GM20431 (cell line): ENCODE results near the gene SLC22A23.

Experiments
- in situ Hi-C: fragments of 300-500 bp; cut with MseI, MboI; formaldehyde crosslinking; loops from one replicate; pipeline ENCODE4 v1.15.0; 2020; ENCODE audit warnings: low sequenced_read_pairs; ENCODE audit not compliant: unreplicated experiment

Gene SLC22A23

DNA sequence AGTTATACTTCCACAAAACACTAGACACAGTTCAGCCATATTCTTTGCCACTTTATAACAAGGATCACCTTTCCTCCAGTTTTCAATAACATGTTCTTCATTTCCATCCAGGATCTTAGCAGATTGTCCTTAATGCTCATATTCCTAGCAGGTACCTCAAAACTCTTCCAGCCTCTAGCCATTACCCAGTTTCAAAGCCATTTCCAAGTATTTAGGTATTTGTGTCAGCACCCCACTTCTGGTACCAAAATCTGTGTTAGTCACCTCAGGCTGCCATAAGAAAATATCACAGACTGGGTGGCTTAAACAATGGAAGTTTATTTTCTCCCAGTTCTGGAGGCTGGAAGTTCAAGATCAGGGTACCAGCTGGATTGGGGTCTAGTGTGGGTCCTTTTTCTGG is 23.2 kb upstream of the SLC22A23 start:
- in situ Hi-C loops: no loop called here

- in situ Hi-C loops: no loop called here
Observed at GRCh38 chr6:3473773-3474172, 16.9 kb upstream of the SLC22A23 start.

DNA sequence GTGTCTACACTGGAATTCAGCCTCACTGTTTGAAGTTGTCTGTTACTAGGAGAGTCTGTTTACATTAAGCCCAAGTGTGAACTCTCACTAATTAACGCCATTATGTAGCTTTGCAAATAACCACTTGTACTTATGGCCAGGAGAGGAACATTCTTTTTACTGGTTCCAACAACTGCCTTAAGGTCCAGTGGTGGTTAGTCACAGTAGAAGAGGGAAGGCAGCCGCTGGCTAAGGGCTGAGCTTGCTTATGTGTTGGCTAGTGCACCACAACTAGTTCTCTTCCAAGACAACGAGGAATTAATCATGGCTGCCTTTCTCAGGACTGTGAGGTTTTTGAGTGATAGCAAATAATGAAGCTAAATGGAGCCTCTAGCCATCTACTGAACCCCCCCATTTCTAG is 14.9 kb upstream of the SLC22A23 start:
- in situ Hi-C loops: no loop called here

DNA sequence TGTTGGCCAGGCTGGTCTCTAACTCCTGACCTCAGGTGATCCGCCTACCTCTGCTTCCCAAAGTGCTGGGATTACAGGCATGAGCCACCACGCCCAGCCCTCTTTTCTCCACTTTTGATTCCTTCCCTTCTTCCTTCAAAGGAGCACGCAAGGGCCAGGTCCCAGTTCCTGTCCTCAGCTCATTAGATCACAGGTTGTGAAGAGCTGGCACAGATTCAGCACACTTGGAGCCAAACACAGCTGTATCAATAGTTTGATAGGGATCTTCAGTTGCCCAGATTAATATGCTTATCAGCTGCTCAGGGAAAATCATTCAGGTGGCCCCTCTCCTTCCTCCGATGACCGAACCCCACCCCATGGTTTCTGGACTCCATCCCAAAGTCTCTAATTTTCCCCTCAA is 14.4 kb upstream of the SLC22A23 start:
- in situ Hi-C loops: no loop called here

- in situ Hi-C loops: no loop called here
Observed at GRCh38 chr6:3468585-3468984, 11.7 kb upstream of the SLC22A23 start.

DNA sequence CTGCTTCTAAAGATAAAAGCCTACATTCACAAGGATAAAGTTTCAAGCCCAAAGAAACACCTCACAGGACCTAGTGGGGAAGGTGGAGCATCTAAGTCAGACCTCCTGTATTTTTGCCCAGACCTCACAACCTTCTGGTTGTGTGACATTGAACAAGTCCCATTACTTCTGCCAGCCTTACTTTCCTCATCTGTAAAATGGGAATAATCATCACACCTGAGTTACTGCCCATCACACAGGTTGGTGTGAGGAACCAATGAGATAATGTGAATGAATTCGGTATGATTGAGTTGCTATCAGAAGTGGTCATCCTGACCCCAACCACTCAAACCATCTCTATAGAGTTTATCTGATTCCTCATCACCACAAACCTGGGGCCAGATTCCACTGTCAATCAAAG is 11.1 kb upstream of the SLC22A23 start:
- in situ Hi-C loops: no loop called here

- in situ Hi-C loops: no loop called here
Observed at GRCh38 chr6:3466488-3467219, 9.8 kb upstream of the SLC22A23 start.

GRCh38 chr6:3460253-3460652 is 3.4 kb upstream of the SLC22A23 start:
- in situ Hi-C loops: no loop called here

DNA sequence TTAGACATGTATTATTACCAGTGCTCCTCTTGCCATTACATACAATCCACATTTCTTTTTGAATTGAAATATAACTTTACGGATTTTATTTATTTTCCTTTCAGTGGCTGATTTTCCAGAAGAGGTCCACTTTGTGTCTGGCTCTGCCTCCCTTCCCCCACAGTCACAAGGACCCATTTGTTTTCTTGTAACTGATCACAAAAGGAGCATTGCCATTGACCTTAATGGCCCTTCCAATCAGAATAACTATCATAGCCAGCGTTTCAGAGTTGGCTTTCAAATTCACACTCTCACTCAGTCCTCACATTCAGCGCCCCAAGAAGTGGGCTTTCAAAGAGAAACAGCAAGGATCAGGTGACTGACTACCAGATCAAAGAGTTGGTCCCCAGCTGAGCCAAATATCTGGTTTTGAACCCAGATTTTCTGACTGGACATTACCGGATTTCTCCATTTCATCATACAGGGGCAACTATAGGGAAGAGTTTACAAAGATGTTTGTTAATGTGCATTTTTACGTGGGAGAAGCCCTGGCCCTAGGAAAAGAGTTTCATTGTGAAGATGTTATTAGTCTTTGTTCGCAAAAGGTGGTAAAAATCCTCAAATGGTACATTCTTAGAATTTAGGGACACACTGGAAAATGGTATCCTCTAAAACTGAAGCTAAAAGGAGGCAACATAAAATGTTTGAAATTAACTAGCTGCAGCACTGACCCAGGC is 2.0 kb upstream of the SLC22A23 start:
- in situ Hi-C loops: no loop called here

DNA sequence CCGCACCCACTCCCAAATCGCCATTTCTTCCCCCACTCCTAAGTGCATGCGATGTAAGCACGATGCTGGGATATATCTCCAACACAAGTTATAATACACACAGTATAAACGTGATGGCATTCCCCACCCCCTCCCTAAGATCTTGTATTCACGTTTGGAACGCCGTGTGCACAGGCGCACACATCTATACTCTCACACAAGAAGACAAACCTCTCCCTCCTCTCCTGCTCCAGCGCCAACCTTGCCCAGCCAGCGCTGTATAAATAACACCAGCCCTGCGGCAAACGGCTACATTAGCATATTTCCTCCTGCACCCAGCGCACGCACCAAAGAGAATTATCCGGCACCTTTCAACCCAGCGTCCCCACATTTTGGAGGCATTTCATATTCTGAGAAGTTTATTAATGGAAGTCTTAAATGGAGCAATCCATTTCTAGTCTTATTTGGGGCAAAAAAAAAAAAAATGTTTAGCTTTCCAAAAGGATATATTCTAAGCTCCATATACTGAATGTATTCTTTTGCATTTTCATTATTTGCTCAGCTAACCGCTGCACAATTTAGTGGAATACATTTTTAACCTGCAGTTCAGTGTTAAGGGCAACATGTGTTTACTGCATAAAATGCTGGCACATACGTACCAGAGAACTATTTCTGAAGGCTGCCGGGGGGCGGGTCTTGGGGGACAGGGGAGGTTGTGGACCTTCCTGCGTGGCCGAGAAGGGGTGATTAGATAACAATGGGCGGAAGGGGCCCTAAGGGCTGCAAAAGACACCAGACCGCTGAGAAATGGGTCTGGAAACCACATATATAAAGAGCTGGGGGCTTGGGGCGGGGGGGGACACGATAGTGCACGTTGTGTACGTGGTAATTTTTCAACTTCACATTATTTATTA is 1.1 kb upstream of the SLC22A23 start:
- in situ Hi-C loops: no loop called here

GRCh38 chr6:3456395-3456897 is 404 bp downstream of the SLC22A23 start:
- in situ Hi-C loops: no loop called here

DNA sequence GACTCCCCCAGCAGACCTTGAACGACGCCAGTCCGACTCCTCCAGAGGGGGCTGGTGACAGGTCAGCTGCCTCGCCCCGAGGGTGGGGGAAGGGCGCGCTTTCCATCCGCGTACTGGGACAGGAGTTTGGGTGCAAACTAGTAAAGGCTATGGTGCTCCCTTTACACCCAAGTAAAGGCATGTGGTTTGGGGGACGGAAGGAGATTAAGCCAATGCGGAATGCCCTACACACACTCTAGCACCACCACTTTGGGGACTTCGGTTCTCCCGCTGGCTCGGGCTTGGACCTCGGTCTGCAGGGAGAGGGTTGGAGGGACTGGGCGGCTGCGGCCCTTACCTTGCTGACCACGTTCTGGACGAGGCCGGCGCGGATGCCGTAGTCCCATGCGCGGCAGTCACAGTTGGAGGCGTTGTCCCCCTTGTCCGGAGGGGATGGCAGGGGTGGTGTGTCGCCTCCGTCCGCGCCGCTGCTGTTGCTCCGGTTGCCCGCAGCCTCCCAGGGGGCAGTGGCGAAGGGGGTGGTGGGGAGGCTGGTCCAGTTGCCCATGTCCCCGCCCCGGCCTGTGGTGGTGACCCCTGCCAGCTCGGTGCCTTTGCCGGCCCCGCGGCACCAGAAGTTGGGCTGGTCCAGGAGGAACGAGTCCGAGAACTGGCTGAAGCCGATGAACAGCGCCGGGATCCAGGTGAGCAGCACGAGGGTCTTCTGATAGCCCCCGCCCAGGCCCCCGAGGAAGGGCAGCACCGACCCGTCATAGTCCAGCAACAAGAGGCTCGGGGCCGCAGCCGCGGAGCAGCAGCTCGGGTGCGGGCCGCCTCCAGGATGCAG is 1.1 kb downstream of the SLC22A23 start:
- in situ Hi-C loops: no loop called here

- in situ Hi-C loops: no loop called here
Observed at GRCh38 chr6:3455147-3455568, 1.7 kb downstream of the SLC22A23 start.

GRCh38 chr6:3454273-3455010 is 2.4 kb downstream of the SLC22A23 start:
- in situ Hi-C loops: no loop called here

- in situ Hi-C loops: no loop called here
Observed at GRCh38 chr6:3453413-3454272, 3.2 kb downstream of the SLC22A23 start.

DNA sequence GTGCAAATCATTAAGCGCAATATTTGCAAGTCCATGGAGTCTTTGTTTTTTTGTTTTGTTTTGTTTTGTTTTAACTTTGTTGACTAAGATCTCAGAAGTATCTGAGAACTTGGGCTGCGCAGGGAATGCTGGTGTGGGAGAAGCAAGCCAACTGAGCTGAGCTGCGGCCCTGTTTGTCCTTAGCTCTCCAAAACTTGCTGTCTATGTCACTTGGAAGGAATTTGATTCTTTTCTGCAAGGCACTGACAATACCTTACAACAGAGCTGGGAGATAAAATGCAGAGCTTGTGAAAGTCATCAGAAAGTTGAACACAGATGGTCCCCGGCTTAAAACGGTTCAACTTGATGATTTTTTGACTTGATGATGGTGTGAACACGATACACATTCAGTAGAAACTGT is 5.4 kb downstream of the SLC22A23 start:
- in situ Hi-C loops: no loop called here

DNA sequence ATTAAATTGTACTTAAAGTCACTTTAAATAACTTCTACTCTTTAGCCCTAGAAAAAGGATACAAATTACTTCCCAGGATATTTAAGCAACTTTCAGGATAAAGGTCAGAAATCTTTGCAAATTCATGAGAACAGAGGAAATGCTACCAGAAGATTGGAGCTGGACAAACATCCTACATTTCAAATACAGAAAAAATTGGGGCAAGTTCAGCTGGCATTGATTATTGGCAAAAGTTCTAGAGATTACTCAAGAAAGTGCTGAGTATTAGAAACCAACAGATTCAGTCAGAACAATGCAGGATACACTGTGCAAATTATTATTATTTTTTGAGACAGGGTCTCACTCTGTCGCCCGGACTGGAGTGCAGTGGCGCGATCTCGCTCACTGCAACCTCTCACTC is 6.0 kb downstream of the SLC22A23 start:
- in situ Hi-C loops: no loop called here

DNA sequence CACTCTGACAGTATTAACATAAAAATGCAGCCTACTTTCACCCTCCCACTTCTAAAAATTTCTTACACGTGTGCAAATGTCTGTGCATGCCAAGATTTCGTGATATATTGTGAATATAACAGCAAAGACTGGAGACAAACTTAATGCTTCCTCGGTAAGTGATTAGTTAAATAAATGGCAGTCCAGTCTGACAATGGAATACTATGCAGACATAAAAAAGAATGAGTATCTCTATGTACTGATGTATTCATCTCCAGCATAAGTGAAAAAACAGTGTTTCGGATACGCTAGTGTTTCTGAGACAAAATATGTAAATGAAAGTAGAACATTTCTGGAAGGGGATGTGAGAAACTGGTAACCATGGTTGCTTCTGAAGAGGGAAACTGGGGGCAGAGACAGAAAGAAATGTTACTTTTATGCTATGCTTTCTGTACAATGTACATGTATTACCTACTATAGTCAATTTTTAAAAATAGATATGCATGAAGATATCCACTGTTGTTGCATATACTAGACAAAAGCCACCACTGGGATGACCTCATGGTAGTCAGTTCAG is 7.0 kb downstream of the SLC22A23 start:
- in situ Hi-C loops: no loop called here
